HG03469 (cell line): ENCODE data around the gene LDLR.
"Not testable (repeated sequence)": the region's sequence is repeated elsewhere in the genome, so short reads cannot be mapped to it uniquely, and the experiment has no call there.

Experiments used
- ATAC-seq: cut with Tn5 transposase; IDR thresholded peaks from one replicate; pipeline ENCODE4 v1.9.1; 2021; ENCODE audit warnings: mild to moderate bottlenecking, moderate library complexity, moderate number of reproducible peaks; ENCODE audit not compliant: unreplicated experiment

The LDLR gene

GRCh38 chr19:11138601-11139300 lies 49.5 kb downstream of the LDLR start:
- ATAC-seq, result no peak

GRCh38 chr19:11140023-11140538 lies 50.8 kb downstream of the LDLR start:
- ATAC-seq, result not testable (repeated sequence)

GRCh38 chr19:11140896-11141295 lies 51.6 kb downstream of the LDLR start:
- ATAC-seq, result no peak

GRCh38 chr19:11141937-11142527 lies 52.8 kb downstream of the LDLR start:
- ATAC-seq, result no peak

- ATAC-seq, result no peak
Measured at GRCh38 chr19:11142528-11143171, 53.4 kb downstream of the LDLR start.

GRCh38 chr19:11145536-11145924 lies 56.3 kb downstream of the LDLR start:
- no peak for ATAC-seq

- no peak for ATAC-seq
Measured at GRCh38 chr19:11148001-11148400, 58.7 kb downstream of the LDLR start.

- no peak for ATAC-seq
Measured at GRCh38 chr19:11151181-11151580, 61.9 kb downstream of the LDLR start.

GRCh38 chr19:11152318-11153062 lies 63.2 kb downstream of the LDLR start:
- ATAC-seq, result no peak

- no peak for ATAC-seq
Measured at GRCh38 chr19:11154683-11155047, 65.4 kb downstream of the LDLR start.

- ATAC-seq, result peak; percentile 88
Measured at GRCh38 chr19:11155373-11156120, 66.3 kb downstream of the LDLR start, which contains the start of gene SPC24. SPC24 (minus strand) TSS chr19:11155782; CDS start chr19:11155776, 6 bp downstream.

GRCh38 chr19:11159598-11160439 lies 70.6 kb downstream of the LDLR start:
- ATAC-seq, result no peak

- ATAC-seq, result not testable (repeated sequence)
Measured at GRCh38 chr19:11160440-11160768, 71.1 kb downstream of the LDLR start.

GRCh38 chr19:11164296-11164695 lies 75.0 kb downstream of the LDLR start:
- ATAC-seq, result no peak

- no peak for ATAC-seq
Measured at GRCh38 chr19:11164879-11165406, 75.7 kb downstream of the LDLR start.

- no peak for ATAC-seq
Measured at GRCh38 chr19:11165486-11166030, 76.3 kb downstream of the LDLR start.

- ATAC-seq, result no peak
Measured at GRCh38 chr19:11166281-11167142, 77.2 kb downstream of the LDLR start.

GRCh38 chr19:11168568-11168967 lies 79.3 kb downstream of the LDLR start:
- no peak for ATAC-seq
